DOHH2 (cell line): ENCODE data around the gene SCFD2.

Experiments used
- H3F3A ChIP-seq: fragments of 200-600 bp; sonication (generic), shearing (Covaris generic); 2 replicates; pipeline ENCODE4 v1.6.0; 2016; ENCODE audit warnings: antibody characterized with exemption, mild to moderate bottlenecking; ENCODE audit not compliant: control insufficient read depth, insufficient read depth
- H3K27ac ChIP-seq: fragments of 200-600 bp; sonication (generic); 2 replicates; pipeline ENCODE4 v1.5.1; 2014; ENCODE audit warnings: low read depth, mild to moderate bottlenecking, low read length, moderate library complexity
- H3K27me3 ChIP-seq: fragments of 200-600 bp; sonication (generic); 2 replicates; pipeline ENCODE4 v1.6.1; 2014; ENCODE audit warnings: mild to moderate bottlenecking, low read length, mixed read lengths; ENCODE audit not compliant: control insufficient read depth
- H3K36me3 ChIP-seq: fragments of 200-600 bp; sonication (generic); 2 replicates; pipeline ENCODE4 v1.6.1; 2014; ENCODE audit warnings: mild to moderate bottlenecking, low read length, moderate library complexity, mixed read lengths; ENCODE audit not compliant: control insufficient read depth
- H3K4me1 ChIP-seq: fragments of 200-600 bp; sonication (generic); 2 replicates; pipeline ENCODE4 v1.6.1; 2014; ENCODE audit warnings: mild to moderate bottlenecking, low read length, mixed read lengths; ENCODE audit not compliant: control insufficient read depth
- H3K4me2 ChIP-seq: fragments of 200-600 bp; sonication (generic); 2 replicates; pipeline ENCODE4 v1.6.0; 2014; ENCODE audit warnings: mild to moderate bottlenecking, low read length, moderate library complexity
- H3K4me3 ChIP-seq: fragments of 200-600 bp; sonication (generic); 2 replicates; pipeline ENCODE4 v1.5.1; 2014; ENCODE audit warnings: mild to moderate bottlenecking, low read length, mixed read lengths
- H3K79me2 ChIP-seq: fragments of 200-600 bp; sonication (generic); 2 replicates; pipeline ENCODE4 v1.6.1; 2014; ENCODE audit warnings: mild to moderate bottlenecking, low read length, mixed read lengths; ENCODE audit not compliant: control insufficient read depth
- H3K9me2 ChIP-seq: fragments of 200-600 bp; sonication (generic); replicated peaks from 2 replicates; pipeline ENCODE4 v1.6.1; 2014; ENCODE audit warnings: mild to moderate bottlenecking, low read length, mixed read lengths; ENCODE audit not compliant: control insufficient read depth
- H3K9me3 ChIP-seq: fragments of 200-600 bp; sonication (generic); 2 replicates; pipeline ENCODE4 v1.6.1; 2014; ENCODE audit warnings: antibody characterized with exemption, low read length, mixed read lengths; ENCODE audit not compliant: control insufficient read depth, insufficient read depth
- H4K20me1 ChIP-seq: fragments of 200-600 bp; sonication (generic); 2 replicates; pipeline ENCODE4 v1.6.0; 2014; ENCODE audit warnings: low read depth, mild to moderate bottlenecking, antibody characterized with exemption, low read length, moderate library complexity; ENCODE audit not compliant: control insufficient read depth, insufficient read depth
- CTCF ChIP-seq: fragments of 200-600 bp; sonication (generic); IDR thresholded peaks from one replicate; pipeline ENCODE4 v1.5.1; 2014; ENCODE audit warnings: antibody characterized with exemption, mild to moderate bottlenecking, low read depth, low read length; ENCODE audit not compliant: poor library complexity, severe bottlenecking
- EZH2phosphoT487 ChIP-seq: fragments of 200-600 bp; sonication (generic); IDR thresholded peaks from 2 replicates; pipeline ENCODE4 v1.6.1; 2017; ENCODE audit warnings: borderline replicate concordance, mild to moderate bottlenecking, antibody characterized with exemption, low read length, moderate library complexity, mixed read lengths

SCFD2 gene

GRCh38 chr4:52869196-52869595 is 496.7 kb downstream of the SCFD2 start:
- Histone ChIP-seq H3K9me2 (no peaks in the 10 kb centered on the region), H3K4me3 (no peak overlapping the region), H3K79me2 (no peaks in the 10 kb centered on the region), H3K4me1 (no peaks in the 10 kb centered on the region), H3K9me3 (no peaks in the 10 kb centered on the region), H3K27me3 (no peaks in the 10 kb centered on the region), H3K27ac (no peak overlapping the region), H3K4me2 (no peak overlapping the region), H3F3A (no peaks in the 10 kb centered on the region), H3K36me3 (no peaks in the 10 kb centered on the region), H4K20me1 (no peaks in the 10 kb centered on the region)
- TF ChIP-seq CTCF (no peak), EZH2phosphoT487 (no peak)

- H4K20me1 ChIP-seq, result no peaks in the 10 kb centered on the region
- H3K9me2 ChIP-seq, result no peaks in the 10 kb centered on the region
- no peaks in the 10 kb centered on the region for H3K36me3 ChIP-seq
- no peak overlapping the region for H3K4me3 ChIP-seq
- H3K27me3 ChIP-seq, result no peaks in the 10 kb centered on the region
- H3K4me2 ChIP-seq, result no peak overlapping the region
- no peaks in the 10 kb centered on the region for H3F3A ChIP-seq
- H3K79me2 ChIP-seq, result no peaks in the 10 kb centered on the region
- no peaks in the 10 kb centered on the region for H3K9me3 ChIP-seq
- H3K4me1 ChIP-seq, result peaks cover 4% of the 10 kb centered on the region; the same call in 1 of the 2 replicates
- no peak overlapping the region for H3K27ac ChIP-seq
- no peak for TF ChIP-seq CTCF
- TF ChIP-seq EZH2phosphoT487, result no peak
Measured at GRCh38 chr4:52868133-52868532, 497.7 kb downstream of the SCFD2 start.

GRCh38 chr4:52867163-52867562 is 498.7 kb downstream of the SCFD2 start:
- TF ChIP-seq EZH2phosphoT487 (no peak), CTCF (no peak)
- Histone ChIP-seq H3K36me3 (no peaks in the 10 kb centered on the region), H3K4me3 (no peak overlapping the region), H3K4me1 (peaks cover 7% of the 10 kb centered on the region; the same call in 1 of the 2 replicates), H3K79me2 (no peaks in the 10 kb centered on the region), H3K27me3 (no peaks in the 10 kb centered on the region), H3F3A (no peaks in the 10 kb centered on the region), H3K9me3 (no peaks in the 10 kb centered on the region), H4K20me1 (no peaks in the 10 kb centered on the region), H3K4me2 (no peak overlapping the region), H3K9me2 (no peaks in the 10 kb centered on the region), H3K27ac (no peak overlapping the region)

- H3K27me3 ChIP-seq, result no peaks in the 10 kb centered on the region
- no peaks in the 10 kb centered on the region for H3K79me2 ChIP-seq
- no peak overlapping the region for H3K27ac ChIP-seq
- H3K4me1 ChIP-seq, result peaks cover 8% of the 10 kb centered on the region; the same call in 1 of the 2 replicates
- no peak for TF ChIP-seq CTCF
- TF ChIP-seq EZH2phosphoT487, result no peak
- no peak overlapping the region for H3K4me3 ChIP-seq
- no peak overlapping the region for H3K4me2 ChIP-seq
- no peaks in the 10 kb centered on the region for H3K9me2 ChIP-seq
- no peaks in the 10 kb centered on the region for H4K20me1 ChIP-seq
- H3F3A ChIP-seq, result no peaks in the 10 kb centered on the region
- no peaks in the 10 kb centered on the region for H3K9me3 ChIP-seq
- no peaks in the 10 kb centered on the region for H3K36me3 ChIP-seq
Measured at GRCh38 chr4:52866734-52867133, 499.1 kb downstream of the SCFD2 start.
